Panc1 (cell line): Measurements from ENCODE around the gene CTNND1. TPM values are rescaled to one million over a fixed set of nuclear protein-coding genes. Genes with fewer than 3 reads are reported as not detected.

Experiments
- ATAC-seq: fragments of 200-7000 bp; cut with Tn5 transposase; 2 replicates; pipeline ENCODE4 v1.9.1; 2020; ENCODE audit warnings: mild to moderate bottlenecking, moderate library complexity
- BruUV-seq: library from RNA; stranded (reverse); fragments of 400-500 nt; replicated peaks from 2 replicates; lab custom pipeline; 2021; lab: Mats Ljungman, UMichigan
- CTCF ChIA-PET: fragments of 300-600 bp; sonication (Branson Sonifier 250); formaldehyde crosslinking; loops from one replicate; lab custom pipeline; 2022; ENCODE audit warnings: antibody characterized with exemption; lab: Charles Lee
- POLR2A ChIA-PET: fragments of 300-600 bp; sonication (Branson Sonifier 250); formaldehyde crosslinking; loops from one replicate; lab custom pipeline; 2022; ENCODE audit warnings: antibody characterized with exemption; lab: Charles Lee
- DNase-seq: peaks from one replicate; pipeline ENCODE4 v3.0.0-alpha.2; 2010; ENCODE audit warnings: low read depth, low spot score
- H3K27ac ChIP-seq: 2 replicates; pipeline ENCODE4 v1.5.1; 2011; ENCODE audit warnings: mild to moderate bottlenecking, low read length, inconsistent platforms
- H3K27me3 ChIP-seq: fragments of 200-500 bp; sonication (Bioruptor generic); 2 replicates; pipeline ENCODE4 v1.6.0; 2014; ENCODE audit warnings: low read length, inconsistent platforms; ENCODE audit not compliant: control insufficient read depth, insufficient read depth
- H3K36me3 ChIP-seq: fragments of 200-500 bp; sonication (Bioruptor generic); 2 replicates; pipeline ENCODE4 v1.5.1; 2014; ENCODE audit warnings: inconsistent platforms, mild to moderate bottlenecking, low read length, moderate library complexity; ENCODE audit not compliant: control insufficient read depth, insufficient read depth
- H3K4me1 ChIP-seq: 2 replicates; pipeline ENCODE4 v1.5.1; 2011; ENCODE audit warnings: inconsistent platforms, mild to moderate bottlenecking, low read length, moderate library complexity; ENCODE audit not compliant: control insufficient read depth, insufficient read depth
- H3K4me3 ChIP-seq, 2 experiments: 2 replicates each; pipeline ENCODE4 v1.5.1; 2011 to 2012; ENCODE audit warnings: low read depth in 2 of 2, low read length in 2 of 2, mild to moderate bottlenecking in 2 of 2, inconsistent platforms in 1 of 2, moderate library complexity in 1 of 2
- H3K9me3 ChIP-seq: fragments of 200-500 bp; sonication (Bioruptor generic); 2 replicates; pipeline ENCODE4 v1.5.1; 2014; ENCODE audit warnings: low read depth, mild to moderate bottlenecking, inconsistent platforms, low read length, moderate library complexity; ENCODE audit not compliant: control insufficient read depth, insufficient read depth
- CTCF ChIP-seq: fragments of 450-650 bp; IDR thresholded peaks from 2 replicates; pipeline ENCODE4 v1.5.1; 2017; ENCODE audit warnings: mild to moderate bottlenecking
- POLR2AphosphoS5 ChIP-seq: IDR thresholded peaks from 2 replicates; pipeline ENCODE4 v1.6.1; 2012; ENCODE audit warnings: mild to moderate bottlenecking, low read depth, low read length, moderate library complexity
- REST ChIP-seq, 2 experiments: IDR thresholded peaks; 2 replicates each; pipeline ENCODE4 v1.6.1; 2011 to 2012; ENCODE audit warnings: low read depth in 2 of 2, control low read depth in 1 of 2, low read length in 1 of 2, mild to moderate bottlenecking in 1 of 2, moderate library complexity in 1 of 2; ENCODE audit not compliant: insufficient read depth in 1 of 2
- SIN3A ChIP-seq: IDR thresholded peaks from 2 replicates; pipeline ENCODE4 v1.6.1; 2012; ENCODE audit warnings: low read depth, mild to moderate bottlenecking, low read length, moderate library complexity, borderline replicate concordance; ENCODE audit not compliant: insufficient read depth
- TCF7L2 ChIP-seq: IDR thresholded peaks from 2 replicates; pipeline ENCODE4 v1.6.1; 2011; ENCODE audit warnings: mild to moderate bottlenecking, low read depth, low read length, inconsistent platforms
- in situ Hi-C: cut with HindIII; loops from 2 replicates; pipeline ENCODE4 v1.10.0; 2016; ENCODE audit warnings: low sequenced_read_pairs, low pct_unique_long_range_greater_than_20kb
- intact Hi-C: fragments of 100-400 bp; cut with micrococcal nuclease; formaldehyde crosslinking; loops from one replicate; pipeline ENCODE4 v1.10.0; 2022; ENCODE audit not compliant: unreplicated experiment
- total RNA-seq: library from RNA; stranded (reverse); gene quantifications from one replicate; pipeline ENCODE4 v1.2.1, GENCODE V29; 2021; ENCODE audit not compliant: unreplicated experiment

Gene CTNND1
- total RNA-seq, 1 experiment from 2014 or later: 189 TPM

GRCh38 chr11:57728829-57729228 lies 32.8 kb upstream of the CTNND1 start:
- no peak for DNase-seq
- ChIA-PET CTCF (no interaction called here), POLR2A (interaction anchor here (0.6 kb wide), 1 partner anchor 72 kb away, joined by 5 read pairs; no protein-coding TSS in a partner anchor)
- H3K4me3 ChIP-seq: no peak overlapping the region
- ATAC-seq: no peak
- BruUV-seq: no TSS peak
- in situ Hi-C loops: no loop called here
- H3K27ac ChIP-seq: no peak overlapping the region
- H3K9me3 ChIP-seq: no peaks in the 10 kb centered on the region
- peaks cover 2% of the 10 kb centered on the region; the same call in 1 of the 2 replicates for H3K36me3 ChIP-seq
- intact Hi-C loops: no loop called here
- no peaks in the 10 kb centered on the region; the same call in 1 of the 2 replicates for H3K4me1 ChIP-seq
- H3K27me3 ChIP-seq: no peaks in the 10 kb centered on the region
- TF ChIP-seq SIN3A (no peak), TCF7L2 (no peak), POLR2AphosphoS5 (no peak), CTCF (no peak), REST (IDR thresholded peaks at IDR 0.05; ENCODE audit: insufficient read depth in 1 of 2, low read depth in 2 of 2, low read length in 1 of 2) (no peak)

GRCh38 chr11:57729479-57729878 lies 32.1 kb upstream of the CTNND1 start:
- in situ Hi-C loops: no loop called here
- POLR2A ChIA-PET: interaction anchor here (0.7 to 0.8 kb wide), 2 partner anchors 18 to 394 kb away, joined by 3 read pairs; partner anchors contain the start of gene SSRP1
- intact Hi-C loops: no loop called here
- CTCF ChIA-PET: no interaction called here
- Histone ChIP-seq H3K27me3 (no peaks in the 10 kb centered on the region), H3K36me3 (peaks cover 2% of the 10 kb centered on the region; the same call in 1 of the 2 replicates), H3K4me1 (no peaks in the 10 kb centered on the region; the same call in 1 of the 2 replicates), H3K4me3 (no peak overlapping the region), H3K9me3 (no peaks in the 10 kb centered on the region), H3K27ac (no peak overlapping the region)
- no TSS peak for BruUV-seq
- ATAC-seq: no peak
- no peak for DNase-seq
- no peak for TF ChIP-seq CTCF
- TF ChIP-seq SIN3A: no peak
- no peak for TF ChIP-seq TCF7L2
- no peak for TF ChIP-seq REST (IDR thresholded peaks at IDR 0.05; ENCODE audit: insufficient read depth in 1 of 2, low read depth in 2 of 2, low read length in 1 of 2)
- no peak for TF ChIP-seq POLR2AphosphoS5
